Subcutaneous adipose tissue (tissue), 4 donors: ENCODE data around the gene ADH7. TPM values are rescaled to one million over a fixed set of nuclear protein-coding genes. Genes with fewer than 3 reads are reported as not detected.

Source experiments
- CTCF ChIP-seq: fragments of 450-650 bp; IDR thresholded peaks from one replicate; pipeline ENCODE4 v1.5.1; 2016; ENCODE audit warnings: low read depth, mild to moderate bottlenecking, control low read depth, antibody characterized with exemption, moderate library complexity
- total RNA-seq, 4 donors: library from RNA; depleted of rRNA; stranded (reverse); fragments of >200 nt; gene quantifications; one replicate each; pipeline ENCODE4 v1.1.0, GENCODE V29; 2016

Gene ADH7
- total RNA-seq, 4 donors from 2014 or later: not detected

GRCh38 chr4:99390055-99390454 is 45.1 kb downstream of the ADH7 start:
- TF ChIP-seq CTCF: no peak

GRCh38 chr4:99389606-99390005 is 45.5 kb downstream of the ADH7 start:
- TF ChIP-seq CTCF: no peak

GRCh38 chr4:99383833-99384392 is 51.2 kb downstream of the ADH7 start:
- no peak for TF ChIP-seq CTCF

- TF ChIP-seq CTCF: no peak
These were observed 51.7 kb downstream of the ADH7 start for GRCh38 chr4:99383399-99383798.

- no peak for TF ChIP-seq CTCF
These were observed 52.3 kb downstream of the ADH7 start for GRCh38 chr4:99382745-99383360.

GRCh38 chr4:99381588-99382175 is 53.5 kb downstream of the ADH7 start:
- no peak for TF ChIP-seq CTCF

GRCh38 chr4:99379571-99379970 is 55.6 kb downstream of the ADH7 start:
- no peak for TF ChIP-seq CTCF
